Stimulated activated CD4-positive, alpha-beta T cell treated with anti-CD3 and anti-CD28 coated beads, Interleukin-4, amount 100 ng/mL, for 1 hour (primary cell): ENCODE measurements around the gene KRT71.
"Not testable (repeated sequence)": the region's sequence is repeated elsewhere in the genome, so short reads cannot be mapped to it uniquely, and the experiment has no call there.

Experiments used
- DNase-seq: peaks from one replicate; pipeline ENCODE4 v3.0.0-alpha.2; 2020

KRT71 gene

DNA sequence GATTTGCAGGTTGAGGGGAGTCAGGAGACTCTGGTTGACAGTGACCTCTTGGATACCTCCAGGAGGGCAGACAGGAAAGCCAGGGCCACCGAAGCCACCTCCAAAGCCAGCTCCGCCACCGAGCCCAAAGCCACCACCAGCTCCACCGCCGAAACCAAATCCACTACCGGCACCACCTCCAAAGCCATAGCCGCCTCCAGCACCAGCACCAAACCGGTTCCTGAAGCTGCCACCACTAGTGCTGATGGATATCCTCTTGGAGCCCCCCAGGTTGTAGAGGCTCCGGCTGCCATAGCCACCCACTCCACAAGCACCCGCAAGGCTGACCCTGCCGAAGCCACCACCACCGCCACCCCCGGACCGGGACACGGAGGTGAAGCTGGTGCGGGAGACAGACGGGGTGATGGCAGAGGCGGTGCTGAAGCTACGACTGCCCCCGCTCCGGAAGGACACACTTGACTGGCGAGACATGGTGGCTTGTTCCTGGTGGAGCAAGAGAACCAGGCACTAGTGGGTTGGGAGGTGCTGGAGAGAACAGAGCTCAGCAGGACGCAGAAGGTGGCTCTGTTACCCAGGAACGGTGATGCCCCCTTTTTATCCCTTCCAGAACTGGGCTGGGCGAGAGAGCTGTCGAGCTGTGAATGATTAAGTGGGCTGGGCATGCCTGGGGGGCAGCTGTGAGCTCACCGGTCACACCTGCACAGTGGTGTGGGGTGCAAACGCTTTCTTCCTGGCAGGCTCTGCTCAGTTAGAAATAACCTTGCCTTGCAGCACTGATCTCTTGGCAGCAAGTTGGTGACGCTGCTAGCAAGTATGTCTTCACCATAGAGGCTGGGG lies 32.9 kb downstream of the KRT71 start, which contains the start of gene KRT5:
KRT5 (minus strand) TSS at position 569 of the 837 bp plus-strand sequence; CDS start at position 471, 98 bp downstream.
- DNase-seq, result no peak

DNA sequence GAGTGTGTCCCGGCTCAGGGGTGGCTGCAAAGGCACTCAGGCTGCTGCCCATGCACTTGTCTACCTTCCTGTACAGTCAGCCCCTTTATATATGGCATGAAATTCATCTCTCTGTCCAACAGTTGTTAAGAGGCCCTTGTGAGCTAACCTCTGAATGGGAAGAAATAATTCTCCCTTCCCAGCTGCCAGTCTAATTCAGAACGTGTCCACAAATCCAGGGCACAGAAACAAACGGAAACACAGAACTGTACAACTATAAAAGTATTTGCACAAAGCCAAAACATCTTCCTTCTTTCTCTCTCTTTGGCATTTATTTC lies 33.6 kb downstream of the KRT71 start:
- no peak for DNase-seq

DNA sequence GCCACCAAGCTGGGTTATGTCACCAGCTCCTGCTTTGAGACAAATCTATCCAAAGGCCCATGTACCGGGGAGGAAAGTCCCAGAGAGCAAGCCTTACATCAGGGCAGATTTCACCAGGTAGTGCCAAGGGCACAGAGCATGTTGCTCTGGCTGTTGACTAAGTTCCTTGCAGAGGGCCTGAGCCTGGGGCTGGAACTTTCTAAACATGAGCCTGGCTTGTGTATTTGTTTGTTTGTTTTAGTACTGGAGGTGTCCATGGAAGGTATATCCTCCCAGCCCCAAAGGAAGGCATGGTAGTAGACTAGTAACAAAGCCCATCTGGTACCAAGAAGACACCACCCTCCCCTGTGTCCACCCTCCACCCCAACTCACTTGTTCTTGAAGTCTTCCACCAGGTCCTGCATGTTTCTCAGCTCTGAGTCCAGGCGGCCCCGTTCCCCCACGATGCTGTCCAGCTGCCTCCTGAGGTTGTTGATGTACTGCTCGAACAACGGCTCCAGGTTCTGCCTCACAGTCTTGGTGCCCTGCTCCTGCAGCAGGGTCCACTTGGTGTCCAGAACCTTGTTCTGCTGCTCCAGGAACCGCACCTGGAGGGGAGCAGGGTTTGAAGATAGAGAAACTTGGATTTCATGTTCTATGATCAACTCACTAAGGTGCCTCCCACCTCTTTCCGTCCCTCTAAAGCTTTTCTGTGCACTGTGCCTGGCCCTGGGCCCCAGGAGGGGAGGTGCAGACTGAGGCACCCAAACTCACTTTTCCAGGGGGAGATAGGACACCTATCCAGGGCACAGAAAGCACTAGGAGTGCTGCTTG lies 34.2 kb downstream of the KRT71 start:
- no peak for DNase-seq

DNA sequence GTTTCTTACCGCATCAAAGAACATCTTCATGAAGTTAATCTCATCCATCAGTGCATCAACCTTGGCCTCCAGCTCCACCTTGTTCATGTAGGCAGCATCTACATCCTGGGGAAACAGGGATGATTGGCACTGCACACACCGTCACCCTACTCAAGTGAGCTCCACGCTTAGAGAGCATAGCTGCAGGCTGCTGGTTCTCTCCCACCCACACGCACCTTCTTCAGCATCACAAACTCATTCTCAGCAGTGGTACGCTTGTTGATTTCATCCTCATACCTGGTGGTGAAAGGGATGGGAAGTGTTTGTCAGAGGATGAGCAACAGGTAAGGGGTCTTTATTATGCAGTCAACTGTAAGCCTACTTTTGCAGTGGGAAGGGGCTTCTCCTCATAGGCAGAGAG lies 35.1 kb downstream of the KRT71 start:
- DNase-seq, result no peak

DNA sequence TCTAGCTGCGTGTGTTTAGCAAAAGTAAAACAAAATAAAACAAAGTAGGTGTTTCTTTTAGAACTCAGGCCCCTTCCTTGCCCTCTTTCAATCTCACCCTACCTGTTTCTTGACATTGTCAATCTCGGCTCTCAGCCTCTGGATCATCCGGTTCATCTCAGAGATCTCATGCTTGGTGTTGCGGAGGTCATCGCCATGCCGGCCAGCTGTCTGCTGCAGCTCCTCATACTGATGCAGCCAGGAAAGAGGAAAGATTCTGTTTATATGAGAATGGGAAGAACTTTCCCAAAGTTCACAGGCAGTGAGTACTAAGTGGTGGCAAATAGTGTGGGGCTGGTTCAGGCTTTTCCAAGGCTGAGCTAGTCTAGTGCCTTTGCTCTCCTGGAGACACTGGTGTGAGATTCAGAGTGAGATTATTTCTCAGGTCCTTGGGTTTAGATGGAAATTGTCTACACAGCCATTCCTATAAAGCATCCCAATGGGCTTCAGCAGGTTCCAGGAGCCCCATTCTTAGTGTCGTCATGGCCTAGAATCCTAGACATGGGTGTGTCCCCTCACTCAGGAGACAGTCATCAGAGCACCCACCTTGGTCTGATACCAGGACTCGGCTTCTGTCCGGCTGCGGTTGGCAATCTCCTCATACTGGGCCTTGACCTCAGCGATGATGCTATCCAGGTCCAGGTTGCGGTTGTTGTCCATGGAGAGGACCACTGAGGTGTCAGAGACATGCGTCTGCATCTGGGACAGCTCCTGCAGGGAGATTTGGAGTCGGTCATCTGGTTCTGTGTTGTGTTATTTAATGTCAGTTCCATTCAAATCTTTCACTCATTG lies 35.7 kb downstream of the KRT71 start:
- DNase-seq, result no peak

DNA sequence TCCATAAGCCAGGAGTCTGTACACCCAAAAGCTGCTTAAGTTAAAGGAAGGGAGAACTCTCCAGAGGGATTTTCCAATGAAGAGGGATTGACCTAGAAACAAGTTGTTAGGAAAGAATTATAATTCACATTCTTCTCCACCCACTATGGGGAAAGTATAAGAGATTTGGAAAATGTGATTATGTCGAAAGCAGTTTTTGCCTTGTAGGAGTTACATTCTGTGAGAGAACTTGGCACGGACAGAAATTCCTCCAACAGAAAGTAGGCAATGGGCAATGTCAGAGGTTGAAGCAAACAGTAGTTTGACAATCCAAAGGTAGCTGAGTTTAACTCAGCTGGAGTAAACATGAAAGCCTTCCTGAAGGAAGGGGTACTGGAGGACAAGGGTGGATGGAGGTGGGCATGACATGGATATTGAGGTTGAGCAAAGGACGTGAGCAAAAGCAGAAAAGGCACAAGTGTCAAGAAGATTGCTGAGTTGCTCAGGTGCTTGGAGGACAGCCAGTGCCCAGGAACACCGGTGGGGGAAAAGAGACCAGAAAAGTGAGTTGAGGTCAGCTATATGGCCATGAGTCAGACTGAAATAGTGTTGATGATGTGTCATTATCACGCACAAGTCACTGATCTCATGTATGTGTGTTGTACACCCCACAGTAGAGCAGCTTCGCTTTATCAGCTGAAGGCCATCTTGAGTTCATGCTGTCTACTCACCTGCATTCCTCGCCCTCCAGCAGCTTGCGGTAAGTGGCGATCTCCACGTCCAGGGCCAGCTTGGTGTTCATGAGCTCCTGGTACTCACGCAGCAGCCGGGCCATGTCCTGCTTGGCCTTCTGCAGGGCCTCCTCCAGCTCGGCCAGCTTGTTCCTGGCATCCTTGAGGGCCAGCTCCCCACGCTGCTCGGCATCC lies 36.8 kb downstream of the KRT71 start:
- DNase-seq, result no peak

DNA sequence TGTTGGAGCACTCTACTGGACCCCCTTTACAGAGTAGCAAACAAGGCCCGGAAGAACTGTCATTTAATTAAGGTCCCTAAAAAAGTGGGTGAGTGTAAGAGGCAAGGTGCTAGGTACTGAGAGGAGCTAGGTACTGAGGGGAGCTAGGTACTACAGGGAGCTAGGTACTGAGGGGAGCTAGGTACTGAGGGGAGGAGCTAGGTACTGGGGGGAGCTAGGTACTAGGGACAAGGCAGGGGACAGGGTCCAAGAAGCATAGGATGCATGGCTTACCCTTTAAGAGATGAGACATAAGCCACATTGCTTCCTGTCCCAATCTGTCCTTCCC lies 37.7 kb downstream of the KRT71 start:
- DNase-seq, result no peak

DNA sequence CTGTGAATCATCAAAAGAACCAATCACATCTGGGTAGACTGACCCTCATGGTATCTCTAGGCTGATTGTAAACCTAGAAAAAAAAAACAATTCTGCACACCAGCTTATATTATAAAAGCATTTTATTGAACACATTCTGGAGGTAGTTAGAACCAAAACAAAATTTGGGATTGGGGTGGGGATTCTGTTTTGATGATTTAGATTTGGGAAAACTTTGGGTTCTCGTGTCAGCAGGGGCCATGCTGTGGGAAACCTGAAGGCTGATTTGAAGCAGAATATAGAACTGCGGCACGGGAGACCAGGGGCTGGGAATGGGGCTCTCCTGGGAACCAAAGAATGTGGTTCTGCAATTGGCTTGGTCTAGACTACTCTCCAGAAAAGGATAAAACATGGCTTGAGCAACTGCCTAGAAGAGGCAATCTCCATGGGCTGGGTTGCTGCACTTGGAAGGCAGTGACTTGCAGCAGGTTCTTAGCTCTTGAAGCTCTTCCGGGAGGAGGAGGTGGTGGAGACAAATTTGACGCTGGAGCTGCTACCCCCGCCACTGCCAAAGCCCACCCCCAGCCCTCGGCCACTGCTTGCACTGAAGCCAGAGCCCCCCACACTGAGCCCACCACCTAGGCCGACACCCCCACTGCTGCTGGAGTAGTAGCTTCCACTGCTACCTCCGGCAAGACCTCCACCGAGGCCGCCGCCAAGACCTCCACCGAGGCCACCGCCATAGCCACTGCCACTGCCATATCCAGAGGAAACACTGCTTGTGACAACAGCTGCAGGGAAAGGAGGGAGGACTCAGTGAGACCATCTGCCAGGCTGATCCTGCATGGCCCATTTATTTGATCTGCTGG lies 38.2 kb downstream of the KRT71 start:
- no peak for DNase-seq

DNA sequence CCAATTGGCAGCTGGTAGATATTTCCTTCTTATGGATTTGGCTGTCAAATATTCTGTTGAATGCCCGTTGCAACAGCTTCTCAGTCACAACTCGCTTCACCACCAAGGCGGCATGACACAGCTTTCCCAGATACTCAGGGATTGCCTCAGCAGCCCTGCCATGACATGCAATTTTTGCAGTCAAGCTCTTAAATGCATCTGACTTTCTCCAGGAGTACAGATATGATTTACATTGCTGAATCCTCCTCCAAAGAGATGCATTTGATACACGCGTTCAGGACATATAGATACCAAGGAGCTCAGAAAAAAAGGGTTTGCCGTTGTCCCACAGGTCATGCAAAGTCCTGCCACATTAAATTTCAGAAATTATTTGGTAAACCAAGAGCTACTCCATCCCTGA lies 39.2 kb downstream of the KRT71 start:
- DNase-seq, result no peak

DNA sequence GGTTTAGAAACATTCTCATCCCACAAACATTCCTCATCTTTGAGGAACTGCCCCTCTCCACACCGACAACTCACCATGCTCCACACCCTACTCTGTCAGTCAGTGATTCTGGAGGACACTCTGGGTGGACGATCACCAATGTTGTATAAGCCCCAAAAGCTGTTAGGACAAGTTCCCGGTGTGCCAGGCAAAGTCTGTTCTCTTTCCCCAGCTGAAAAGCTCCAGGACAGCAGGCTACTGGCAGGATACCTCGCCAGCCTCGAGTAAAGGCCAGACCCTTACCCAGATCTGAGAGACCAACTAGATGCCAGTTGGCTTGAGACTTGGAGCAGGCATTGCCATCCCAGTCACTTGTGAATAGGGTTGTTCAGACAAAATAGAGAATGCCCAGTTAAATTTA lies 44.7 kb downstream of the KRT71 start:
- DNase-seq, result no peak

DNA sequence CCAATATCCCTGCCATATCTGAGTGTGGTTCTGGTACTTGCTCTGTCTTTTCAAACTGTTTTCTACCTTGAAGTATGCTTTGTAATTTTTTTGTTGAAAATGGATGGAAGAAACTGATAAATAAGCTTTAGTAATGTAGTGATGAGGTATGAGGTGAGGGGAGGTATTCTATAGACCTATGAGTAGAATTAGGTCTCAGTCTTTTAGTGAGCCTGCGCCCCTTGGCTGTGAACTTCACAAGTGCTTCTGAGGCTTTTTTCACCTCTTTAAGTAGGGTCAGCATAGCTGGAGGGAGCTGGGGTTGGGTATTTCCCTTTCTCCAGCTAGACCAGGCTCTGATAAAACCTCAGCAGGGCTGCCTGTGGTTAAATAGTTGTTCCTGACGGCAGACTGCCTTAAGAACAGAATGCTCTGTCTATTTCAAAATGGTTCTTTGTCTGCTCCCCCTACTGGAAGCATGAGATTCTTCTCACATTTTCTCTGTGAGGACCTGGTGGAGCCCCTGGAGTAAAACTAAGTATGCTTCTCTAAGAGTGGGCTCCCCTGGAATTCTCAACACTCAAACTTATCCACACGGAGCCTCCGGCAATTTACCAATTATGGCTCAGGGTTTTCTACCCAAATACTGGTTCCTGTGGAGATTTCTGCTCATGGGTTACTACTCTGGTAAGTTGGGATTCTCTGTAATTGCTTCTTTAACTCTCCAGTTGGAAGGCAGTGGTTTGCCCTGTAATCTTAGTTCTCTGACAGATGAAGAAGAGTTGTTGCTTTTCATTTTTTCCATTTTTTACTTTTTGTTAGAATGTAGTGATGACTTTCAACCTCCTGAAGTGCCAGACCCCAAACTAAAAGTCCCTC lies 45.9 kb downstream of the KRT71 start:
- DNase-seq, result no peak

DNA sequence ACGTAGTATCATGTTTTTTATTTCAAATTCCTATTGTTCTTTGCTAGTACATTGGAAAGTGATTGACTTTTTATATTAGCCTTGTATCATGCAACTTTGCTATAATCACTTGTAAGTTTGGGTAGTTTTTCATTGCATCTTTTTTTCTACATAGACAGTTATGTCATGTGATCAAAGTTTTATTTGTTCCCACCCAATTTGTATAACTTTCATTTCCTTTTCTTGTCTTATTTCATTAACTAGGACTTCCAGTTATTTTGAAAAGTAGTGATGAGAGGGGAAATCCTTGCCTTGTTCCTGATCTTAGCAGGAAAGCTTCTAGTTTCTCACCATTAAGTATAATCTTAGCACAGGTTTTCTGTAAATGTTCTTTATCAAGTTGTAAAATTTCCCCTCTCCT lies 50.1 kb downstream of the KRT71 start:
- no peak for DNase-seq

DNA sequence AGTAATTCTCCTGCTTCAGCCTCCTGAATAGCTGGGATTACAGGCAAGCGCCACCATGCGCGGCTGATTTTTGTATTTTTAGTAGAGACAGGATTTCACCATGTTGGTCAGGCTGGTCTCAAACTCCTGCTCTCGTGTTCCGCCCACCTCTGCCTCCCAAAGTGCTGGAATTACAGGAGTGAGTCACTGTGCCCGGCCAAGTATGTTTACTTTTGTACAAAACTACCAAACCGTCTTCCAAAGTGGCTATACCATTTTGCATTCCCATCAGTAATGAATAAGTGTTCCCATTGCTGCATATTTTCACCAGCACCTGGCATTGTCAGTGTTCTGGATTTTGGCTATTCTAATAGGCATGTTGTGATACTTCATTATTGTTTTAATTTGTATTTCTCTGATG lies 51.5 kb downstream of the KRT71 start:
- no peak for DNase-seq

DNA sequence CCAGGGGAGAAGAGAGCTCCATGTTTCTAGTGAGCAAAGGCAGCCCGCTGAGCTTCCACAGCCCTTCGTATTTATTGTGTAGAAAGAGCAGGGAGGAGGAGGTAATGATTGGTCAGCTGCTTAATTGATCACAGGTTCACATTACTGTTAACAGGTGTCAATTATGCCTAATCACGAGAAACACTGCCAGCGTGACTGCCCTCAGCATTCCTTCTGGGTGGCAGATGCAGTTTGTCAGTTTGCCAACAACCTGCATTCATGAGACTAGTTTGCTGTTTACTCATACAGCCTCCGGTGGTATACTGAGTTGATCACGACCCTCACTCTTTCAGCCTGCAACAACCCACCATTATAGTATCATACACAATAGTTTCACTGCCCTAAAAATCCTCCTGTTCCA lies 52.4 kb downstream of the KRT71 start:
- not testable (repeated sequence) for DNase-seq

DNA sequence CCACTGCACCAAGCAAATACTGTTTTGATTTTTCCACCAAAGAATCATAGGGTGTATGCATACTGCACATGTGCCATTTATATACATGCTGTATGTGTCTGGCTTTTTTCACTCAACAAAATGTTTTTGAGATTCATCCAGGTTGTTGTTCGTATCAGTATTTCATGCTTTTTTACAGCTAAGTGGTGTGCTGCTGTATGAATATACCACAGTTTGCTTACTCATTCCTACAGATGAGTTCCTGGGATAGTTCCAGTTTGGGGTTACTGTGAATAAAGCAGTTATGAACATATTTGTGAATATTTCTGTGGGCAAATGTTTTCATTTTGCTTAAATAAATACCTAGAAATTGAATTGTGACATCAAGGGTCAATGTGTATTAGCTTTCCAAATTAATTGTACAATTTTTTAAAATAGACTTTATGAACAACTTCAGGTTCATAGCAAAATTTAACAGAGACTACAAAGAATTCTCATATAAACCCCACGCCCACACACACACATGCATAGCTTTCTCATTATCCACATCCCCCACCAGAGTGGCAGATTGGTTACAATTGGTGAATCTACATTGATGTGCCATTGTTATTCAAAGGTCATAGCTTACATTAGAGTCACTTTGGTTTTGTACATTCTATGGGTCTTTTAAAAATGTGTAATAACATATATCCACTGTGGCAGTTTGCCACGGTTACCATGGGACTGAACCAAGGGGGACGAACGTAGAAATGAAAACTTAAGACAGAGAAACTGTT lies 53.0 kb downstream of the KRT71 start:
- DNase-seq, result no peak

DNA sequence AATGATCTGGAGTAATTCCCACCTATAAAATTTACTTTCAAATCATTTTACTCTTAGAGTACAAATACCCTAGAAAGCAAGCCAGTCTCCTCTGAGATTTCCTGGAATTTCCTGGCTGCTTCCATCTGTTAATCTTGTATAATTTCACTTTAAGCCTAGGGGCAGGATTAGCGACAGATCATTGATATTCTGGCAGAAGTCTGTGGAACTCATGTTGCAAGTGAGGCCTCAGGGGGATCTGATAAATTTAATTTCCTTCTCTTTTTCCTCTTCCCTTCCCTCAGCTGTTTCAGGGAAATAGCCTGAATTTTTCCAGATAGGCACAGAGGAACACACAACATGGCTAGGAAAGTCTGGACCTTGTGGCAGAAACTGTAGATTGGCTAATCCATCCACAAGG lies 54.0 kb downstream of the KRT71 start:
- DNase-seq, result no peak

DNA sequence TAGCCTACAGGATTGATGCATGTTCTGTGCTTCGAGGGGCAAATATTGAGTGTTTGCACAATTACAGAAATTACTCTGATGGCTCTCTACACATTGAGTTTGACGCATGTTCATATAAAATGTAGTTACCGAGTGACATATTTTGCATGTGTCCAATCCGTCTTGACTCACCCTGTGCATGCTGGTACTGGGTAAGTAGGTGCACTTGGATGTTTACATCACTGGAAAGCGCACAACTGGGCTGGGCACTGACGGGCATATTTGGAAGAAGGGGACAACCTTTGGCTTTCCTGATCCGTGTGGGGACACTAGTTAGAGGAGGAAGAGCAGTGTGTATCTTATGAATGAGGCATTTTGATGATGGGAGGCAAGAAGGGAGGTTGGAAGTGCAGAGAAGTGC lies 55.0 kb downstream of the KRT71 start:
- no peak for DNase-seq

DNA sequence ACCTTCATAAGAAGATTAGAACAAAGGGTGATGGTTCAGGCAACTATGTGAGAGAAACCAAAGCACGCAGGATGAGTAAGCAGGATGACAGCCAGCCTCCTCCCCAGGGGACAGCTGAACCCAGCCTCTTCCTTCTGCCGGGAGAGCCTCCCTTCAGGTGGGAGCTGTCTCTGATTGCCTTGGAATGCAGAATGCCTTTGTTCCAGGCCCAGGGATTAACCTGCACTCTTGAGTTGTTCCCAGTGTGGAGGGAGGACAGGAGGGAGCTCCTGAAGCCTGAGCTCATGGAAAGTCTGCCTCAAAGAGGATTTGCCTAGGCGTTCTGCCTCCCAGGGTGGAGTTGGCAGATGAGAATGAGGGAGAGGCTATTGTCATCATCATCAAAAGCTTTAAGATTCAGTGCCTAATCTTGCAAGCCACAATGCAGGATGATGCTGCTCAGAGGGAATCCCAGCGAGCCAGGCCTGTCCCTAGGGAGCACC lies 56.3 kb downstream of the KRT71 start:
- no peak for DNase-seq

DNA sequence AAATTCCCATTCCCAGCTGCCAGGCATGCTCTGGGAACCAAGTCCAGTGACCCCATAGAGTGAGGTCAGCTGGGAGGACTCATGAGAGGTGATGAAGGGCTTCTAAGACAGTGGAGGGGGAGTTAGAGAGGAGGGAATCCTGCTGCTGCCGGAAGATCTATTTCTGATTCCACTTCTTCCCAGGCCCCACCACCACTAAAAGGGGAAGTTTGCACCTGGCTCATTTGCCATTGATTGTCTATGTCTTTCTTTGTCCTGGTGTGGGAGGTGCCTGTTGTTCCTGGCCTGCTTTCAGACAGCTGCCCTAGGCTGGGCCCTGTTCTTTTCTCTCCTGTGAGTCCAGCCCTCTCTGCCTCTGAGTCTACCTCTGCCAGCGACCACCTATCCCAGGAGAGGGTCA lies 56.9 kb downstream of the KRT71 start:
- no peak for DNase-seq

DNA sequence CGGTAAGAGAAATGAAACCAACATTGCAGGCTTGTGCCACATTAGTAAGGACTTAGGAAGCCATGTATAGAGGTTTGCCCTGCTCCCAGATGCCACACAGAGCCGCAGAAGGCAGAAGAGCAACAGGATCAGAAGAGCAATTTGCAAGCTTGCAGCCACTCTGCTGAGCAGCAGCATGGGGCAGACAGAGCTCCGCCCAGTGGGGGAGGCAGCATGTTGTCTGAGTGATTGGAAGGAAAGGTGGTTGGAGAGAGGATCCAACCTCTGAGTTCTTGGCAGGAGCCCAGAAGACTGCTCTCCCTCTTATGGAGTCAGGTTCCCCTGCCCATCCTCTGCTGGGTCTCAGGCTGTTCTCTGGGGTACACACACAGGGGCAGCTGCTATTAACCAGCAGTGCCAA lies 57.6 kb downstream of the KRT71 start:
- DNase-seq, result no peak
